ENCODE measurements around the gene UBASH3B.

UBASH3B gene

DNA sequence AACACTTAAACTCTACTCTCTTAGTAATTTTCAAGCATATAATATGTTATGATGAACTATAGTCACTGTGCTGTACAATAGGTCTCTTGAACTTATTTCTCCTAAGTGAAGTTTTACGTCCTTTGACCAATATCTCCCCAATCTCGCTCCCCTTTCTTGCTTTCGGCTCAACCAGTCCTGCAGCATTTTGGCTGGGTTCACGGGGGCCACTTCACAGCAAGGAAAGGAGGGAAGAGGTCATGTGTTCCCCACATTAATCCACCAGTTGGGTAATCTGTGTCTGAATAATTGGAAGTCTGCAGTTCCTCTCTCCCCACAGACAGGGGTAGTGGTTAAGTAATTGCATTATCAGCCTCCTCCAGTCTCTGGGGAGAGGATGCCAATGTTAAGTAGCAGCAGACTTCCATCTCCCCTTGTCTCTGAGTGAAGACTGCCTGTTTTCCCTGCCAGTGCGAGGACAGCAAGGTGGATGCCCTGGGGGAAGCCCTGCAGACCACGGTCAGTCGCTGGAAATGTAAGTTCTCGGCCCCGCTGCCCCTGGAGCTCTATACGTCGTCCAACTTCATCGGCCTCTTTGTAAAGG lies 123.6 kb downstream of the UBASH3B start:
- H3K4me3 ChIP-seq (ENCODE audit: low read depth, low read length) = no peak overlapping the region
- TF ChIP-seq, protein P1, sequence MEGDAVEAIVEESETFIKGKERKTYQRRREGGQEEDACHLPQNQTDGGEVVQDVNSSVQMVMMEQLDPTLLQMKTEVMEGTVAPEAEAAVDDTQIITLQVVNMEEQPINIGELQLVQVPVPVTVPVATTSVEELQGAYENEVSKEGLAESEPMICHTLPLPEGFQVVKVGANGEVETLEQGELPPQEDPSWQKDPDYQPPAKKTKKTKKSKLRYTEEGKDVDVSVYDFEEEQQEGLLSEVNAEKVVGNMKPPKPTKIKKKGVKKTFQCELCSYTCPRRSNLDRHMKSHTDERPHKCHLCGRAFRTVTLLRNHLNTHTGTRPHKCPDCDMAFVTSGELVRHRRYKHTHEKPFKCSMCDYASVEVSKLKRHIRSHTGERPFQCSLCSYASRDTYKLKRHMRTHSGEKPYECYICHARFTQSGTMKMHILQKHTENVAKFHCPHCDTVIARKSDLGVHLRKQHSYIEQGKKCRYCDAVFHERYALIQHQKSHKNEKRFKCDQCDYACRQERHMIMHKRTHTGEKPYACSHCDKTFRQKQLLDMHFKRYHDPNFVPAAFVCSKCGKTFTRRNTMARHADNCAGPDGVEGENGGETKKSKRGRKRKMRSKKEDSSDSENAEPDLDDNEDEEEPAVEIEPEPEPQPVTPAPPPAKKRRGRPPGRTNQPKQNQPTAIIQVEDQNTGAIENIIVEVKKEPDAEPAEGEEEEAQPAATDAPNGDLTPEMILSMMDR (IDR thresholded peaks at IDR 0.05; ENCODE audit: low read depth, low read length, missing control alignments) = no peak
- in situ Hi-C loops (cut with HindIII; ENCODE audit: low sequenced_read_pairs) = no loop called here
- DNase-seq (ENCODE audit: low read depth) = no peak

DNA sequence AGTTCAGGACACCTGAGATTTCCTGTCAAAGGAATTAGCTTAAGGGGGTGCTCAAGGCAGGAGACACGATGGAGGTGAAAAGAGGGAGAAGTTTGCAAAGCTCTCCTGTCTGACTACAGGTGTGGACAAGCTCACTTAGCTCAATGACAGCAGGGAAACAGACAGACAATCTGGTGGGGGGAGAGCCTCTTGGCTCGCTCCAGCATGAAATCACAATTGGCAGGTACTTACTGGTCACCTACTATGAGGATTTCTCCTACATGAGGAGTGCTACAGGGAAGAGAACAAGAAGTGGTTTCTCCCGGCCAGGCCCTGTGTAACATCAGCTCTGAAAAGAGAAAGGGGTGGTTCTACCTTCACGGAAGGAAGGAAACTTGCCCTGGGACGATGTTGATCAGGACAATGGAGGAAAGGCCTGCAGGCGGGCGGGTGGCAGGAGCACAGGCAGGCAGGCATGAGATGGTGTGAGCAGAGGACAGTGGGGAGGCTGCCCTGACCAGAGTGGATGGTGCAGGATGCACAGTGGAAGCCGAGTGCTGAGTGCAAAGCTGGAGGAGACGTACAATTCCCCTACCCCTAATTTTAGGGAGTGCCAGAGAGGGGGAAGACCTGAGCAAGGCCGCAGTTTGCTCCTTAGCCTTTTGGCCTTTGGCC lies 124.9 kb downstream of the UBASH3B start:
- TF ChIP-seq, protein P1 (IDR thresholded peaks at IDR 0.05; ENCODE audit: low read depth, low read length, missing control alignments) = no peak
- DNase-seq (ENCODE audit: low read depth) = no peak
- no peak overlapping the region for H3K4me3 ChIP-seq (ENCODE audit: low read depth, low read length)
- in situ Hi-C loops (cut with HindIII; ENCODE audit: low sequenced_read_pairs) = no loop called here

DNA sequence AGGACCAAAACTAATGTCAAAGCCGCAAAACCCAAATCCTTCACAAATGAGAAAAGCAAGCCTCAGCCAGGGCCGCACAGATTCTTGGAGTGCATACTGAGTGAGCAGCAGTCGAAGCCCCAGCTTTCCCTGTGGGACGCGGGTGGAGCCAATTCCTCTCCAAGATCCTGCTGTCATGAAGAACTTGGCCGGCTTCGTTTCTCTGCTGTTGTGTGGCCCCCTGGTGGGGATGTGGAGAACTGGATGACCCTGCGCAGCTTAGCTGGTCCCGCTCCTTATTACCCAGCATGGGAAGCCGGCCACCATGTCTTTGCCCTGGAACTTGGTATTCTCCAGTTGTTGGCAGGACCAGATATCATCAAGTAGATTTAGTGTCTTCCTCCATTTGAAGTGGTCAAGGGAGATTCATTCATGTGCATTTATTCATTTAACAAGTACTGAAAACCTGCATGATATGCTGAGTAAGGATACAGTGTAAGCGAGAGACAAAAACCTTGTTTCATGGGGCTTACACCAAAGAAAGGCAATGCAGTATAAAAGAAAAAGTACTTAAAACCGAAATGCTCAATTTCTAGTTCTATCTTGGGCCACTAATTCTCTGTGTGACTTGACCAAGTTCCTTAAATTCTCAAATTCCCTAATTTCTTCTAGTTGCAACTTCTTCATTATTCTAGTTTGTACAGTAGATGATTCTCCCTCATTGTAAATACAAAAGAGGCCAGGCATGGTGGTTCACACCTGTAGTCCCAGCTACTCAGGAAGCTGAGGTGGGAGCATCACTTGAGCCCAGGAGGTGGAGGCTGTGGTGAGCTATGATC lies 126.1 kb downstream of the UBASH3B start:
- TF ChIP-seq, protein P1 (IDR thresholded peaks at IDR 0.05; ENCODE audit: low read depth, low read length, missing control alignments) = peak; percentile 94
- no peak overlapping the region for H3K4me3 ChIP-seq (ENCODE audit: low read depth, low read length)
- peak; percentile 94 for DNase-seq (ENCODE audit: low read depth)
- in situ Hi-C loops (cut with HindIII; ENCODE audit: low sequenced_read_pairs) = no loop called here

DNA sequence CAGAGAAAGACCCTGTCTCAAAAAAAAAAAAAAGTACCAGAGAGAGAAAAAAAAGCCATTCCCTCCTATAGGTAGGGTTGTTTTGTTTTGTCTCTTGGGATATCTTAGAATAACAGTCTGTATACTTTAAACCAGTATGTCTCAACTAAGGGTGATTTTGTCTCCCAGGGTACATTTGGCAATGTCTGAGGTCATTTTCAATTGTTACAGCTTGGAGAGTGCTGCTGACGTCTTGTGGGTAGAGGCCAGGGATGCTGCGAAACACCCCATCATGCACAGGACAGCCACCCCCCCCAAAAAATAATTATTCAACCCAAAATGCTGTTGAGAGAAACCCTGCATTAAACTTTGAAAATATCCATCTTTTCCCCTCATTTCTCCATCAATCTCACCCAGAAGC lies 126.7 kb downstream of the UBASH3B start:
- TF ChIP-seq, protein P1 (IDR thresholded peaks at IDR 0.05; ENCODE audit: low read depth, low read length, missing control alignments) = no peak
- H3K4me3 ChIP-seq (ENCODE audit: low read depth, low read length) = no peak overlapping the region
- in situ Hi-C loops (cut with HindIII; ENCODE audit: low sequenced_read_pairs) = no loop called here
- no peak for DNase-seq (ENCODE audit: low read depth)

DNA sequence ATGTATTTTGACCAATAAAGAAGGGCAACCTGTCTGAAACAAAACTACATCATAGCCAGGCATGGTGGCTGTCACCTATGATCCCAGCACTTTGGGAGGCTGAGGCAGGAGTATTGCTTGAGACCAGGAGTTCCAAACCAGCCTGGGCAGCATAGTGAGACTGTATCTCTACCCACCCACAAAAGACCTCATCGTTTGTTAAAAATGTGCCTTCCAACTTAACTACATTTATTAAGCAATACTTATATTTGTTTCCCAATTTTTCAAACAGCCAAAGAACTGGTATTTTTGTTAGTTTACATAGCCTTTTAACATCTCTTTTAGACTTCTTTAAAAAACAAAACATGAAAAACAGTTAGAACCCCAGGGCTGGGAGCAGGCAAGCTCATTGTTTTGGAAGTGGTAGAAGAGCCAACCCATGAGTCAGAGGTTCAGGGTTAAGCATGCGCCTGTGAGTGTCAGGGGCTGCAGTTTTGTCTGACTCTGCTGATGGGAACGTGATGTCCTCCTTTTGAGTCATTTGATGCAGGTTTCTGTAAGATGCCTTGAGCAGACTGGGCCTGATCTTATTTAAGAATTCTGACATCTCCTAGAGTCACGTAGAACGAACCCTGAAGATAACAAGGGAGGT lies 128.9 kb downstream of the UBASH3B start:
- in situ Hi-C loops (cut with HindIII; ENCODE audit: low sequenced_read_pairs) = no loop called here
- TF ChIP-seq, protein P1 (IDR thresholded peaks at IDR 0.05; ENCODE audit: low read depth, low read length, missing control alignments) = no peak
- peak; percentile 70 for DNase-seq (ENCODE audit: low read depth)
- H3K4me3 ChIP-seq (ENCODE audit: low read depth, low read length) = no peak overlapping the region

DNA sequence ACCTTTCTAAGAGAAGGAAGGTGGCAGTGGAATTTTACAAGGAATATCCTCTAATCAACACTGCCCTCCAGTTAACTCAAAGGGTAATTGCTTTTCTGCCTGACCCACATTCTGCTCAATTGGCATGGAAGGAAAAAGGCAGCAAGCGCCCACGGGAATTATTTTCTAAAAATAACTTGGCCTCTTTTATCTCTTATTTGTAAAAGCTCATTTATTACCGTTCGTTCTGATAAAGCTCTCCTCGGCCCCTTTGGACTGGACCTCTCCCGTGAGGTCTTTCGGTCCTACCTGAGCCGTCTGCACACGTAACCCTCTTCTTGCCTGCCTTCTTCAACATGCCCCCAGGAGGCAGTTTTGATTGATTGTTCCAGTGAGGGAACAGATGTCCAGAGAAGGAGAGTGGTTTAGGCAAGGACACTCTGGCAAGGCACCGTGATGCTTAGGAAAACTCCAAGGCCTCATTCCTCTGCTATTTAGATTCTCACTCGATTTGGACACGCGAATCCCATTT lies 129.6 kb downstream of the UBASH3B start:
- no peak overlapping the region for H3K4me3 ChIP-seq (ENCODE audit: low read depth, low read length)
- DNase-seq (ENCODE audit: low read depth) = no peak
- TF ChIP-seq, protein P1 (IDR thresholded peaks at IDR 0.05; ENCODE audit: low read depth, low read length, missing control alignments) = no peak
- in situ Hi-C loops (cut with HindIII; ENCODE audit: low sequenced_read_pairs) = no loop called here
